Measurements from ENCODE around the gene UBE3D. TPM values are rescaled to one million over a fixed set of nuclear protein-coding genes. Genes with fewer than 3 reads are reported as not detected.

The UBE3D gene
- total RNA-seq, 3 donors from 2014 or later (not counting 1 experiment from before 2014, with no cell fraction given) = 6.6 to 7.9 (median 7.2) TPM

DNA sequence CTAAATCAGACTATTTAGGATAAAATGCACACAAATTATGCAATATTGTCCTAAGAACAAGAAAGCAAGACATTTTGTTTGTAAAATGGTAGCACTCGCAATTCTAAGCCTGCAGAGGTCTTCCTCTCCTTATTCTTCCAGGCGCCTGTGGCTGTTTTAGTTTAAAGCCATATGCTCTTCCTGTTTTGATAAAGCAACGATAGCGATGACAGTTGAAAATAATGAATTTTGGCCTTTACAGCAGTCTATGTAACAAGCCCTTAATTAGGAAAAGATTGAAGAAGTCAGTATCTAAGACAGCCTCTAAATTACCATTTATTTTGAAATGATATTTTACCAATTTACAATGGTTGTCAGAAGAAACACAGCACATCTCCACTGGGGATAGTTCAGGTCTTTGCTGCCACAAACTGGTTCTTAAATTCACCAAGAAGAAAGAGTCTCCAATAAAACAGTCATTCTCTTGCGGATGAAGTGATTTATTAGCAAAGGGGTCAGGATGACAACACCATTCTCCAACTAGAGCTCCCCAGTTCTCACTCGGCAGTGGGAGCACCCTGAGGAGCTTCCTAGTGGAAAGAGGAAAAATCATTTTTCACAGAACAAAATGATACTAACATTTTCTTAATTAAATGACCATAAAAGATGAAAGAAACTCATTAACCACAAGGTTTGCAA is 21.4 kb downstream of the UBE3D start:
- Mint-ChIP-seq H3K4me1 (no peaks in the 10 kb centered on the region), H3K36me3 (no peaks in the 10 kb centered on the region), H3K27me3 (ENCODE audit: low read depth in 2 of 2) (no peaks in the 10 kb centered on the region), H3K4me3 (no peak overlapping the region), H3K9me3 (no peaks in the 10 kb centered on the region), H3K27ac (no peak overlapping the region)
- TF ChIP-seq, protein P1, sequence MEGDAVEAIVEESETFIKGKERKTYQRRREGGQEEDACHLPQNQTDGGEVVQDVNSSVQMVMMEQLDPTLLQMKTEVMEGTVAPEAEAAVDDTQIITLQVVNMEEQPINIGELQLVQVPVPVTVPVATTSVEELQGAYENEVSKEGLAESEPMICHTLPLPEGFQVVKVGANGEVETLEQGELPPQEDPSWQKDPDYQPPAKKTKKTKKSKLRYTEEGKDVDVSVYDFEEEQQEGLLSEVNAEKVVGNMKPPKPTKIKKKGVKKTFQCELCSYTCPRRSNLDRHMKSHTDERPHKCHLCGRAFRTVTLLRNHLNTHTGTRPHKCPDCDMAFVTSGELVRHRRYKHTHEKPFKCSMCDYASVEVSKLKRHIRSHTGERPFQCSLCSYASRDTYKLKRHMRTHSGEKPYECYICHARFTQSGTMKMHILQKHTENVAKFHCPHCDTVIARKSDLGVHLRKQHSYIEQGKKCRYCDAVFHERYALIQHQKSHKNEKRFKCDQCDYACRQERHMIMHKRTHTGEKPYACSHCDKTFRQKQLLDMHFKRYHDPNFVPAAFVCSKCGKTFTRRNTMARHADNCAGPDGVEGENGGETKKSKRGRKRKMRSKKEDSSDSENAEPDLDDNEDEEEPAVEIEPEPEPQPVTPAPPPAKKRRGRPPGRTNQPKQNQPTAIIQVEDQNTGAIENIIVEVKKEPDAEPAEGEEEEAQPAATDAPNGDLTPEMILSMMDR (IDR thresholded peaks at IDR 0.05) = no peak
- ATAC-seq (no peak), DNase-seq (no peak)
- H3K36me3 ChIP-seq (ENCODE audit: control insufficient read depth, insufficient read depth, low read length) = no peaks in the 10 kb centered on the region
- no peaks in the 10 kb centered on the region for H3K9me3 ChIP-seq (ENCODE audit: control insufficient read depth, insufficient read depth, low read length)
- intact Hi-C loops (cut with micrococcal nuclease) = no loop called here
- no peak overlapping the region for H3K27ac ChIP-seq (ENCODE audit: low read length)
- H3K4me1 ChIP-seq (ENCODE audit: control insufficient read depth, insufficient read depth, low read length) = no peaks in the 10 kb centered on the region
- whole genome bisulfite sequencing (ENCODE audit: insufficient coverage) = 94% methylated on average over 5 of the region's 6 CpGs
- H3K4me3 ChIP-seq (ENCODE audit: low read length) = no peak overlapping the region
- H3K27me3 ChIP-seq (ENCODE audit: control insufficient read depth, insufficient read depth, low read length) = no peaks in the 10 kb centered on the region

DNA sequence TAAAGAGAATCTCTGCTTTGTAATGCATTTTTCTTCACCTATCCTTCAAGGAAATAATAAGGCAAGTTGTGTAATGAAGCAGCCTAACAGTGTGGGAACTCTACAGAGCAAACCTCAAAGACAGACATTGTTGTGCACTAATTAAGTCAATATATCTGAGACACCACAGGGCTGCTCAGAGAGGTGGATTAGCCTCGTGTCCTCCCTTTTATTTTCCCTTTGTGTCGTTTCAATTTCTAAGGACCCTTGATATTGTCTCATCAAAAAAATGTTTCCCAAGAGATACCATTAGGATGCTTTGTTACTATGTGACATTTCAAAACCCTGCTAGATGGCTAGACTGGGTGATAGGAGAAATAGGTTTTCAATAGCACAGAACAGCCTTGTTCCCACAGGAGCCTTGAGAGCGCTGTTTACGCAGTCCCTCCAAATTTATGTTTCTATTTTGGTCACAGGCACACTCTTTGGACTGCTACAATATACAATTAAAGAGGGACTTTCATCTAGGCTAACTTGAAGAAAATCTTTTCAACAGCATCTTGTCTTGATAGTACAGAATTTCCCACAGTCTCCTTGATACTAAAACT is 23.1 kb downstream of the UBE3D start:
- H3K27ac ChIP-seq (ENCODE audit: low read length) = no peak overlapping the region
- no peak for DNase-seq
- no peak for ATAC-seq
- intact Hi-C loops (cut with micrococcal nuclease) = no loop called here
- Mint-ChIP-seq H3K36me3 (no peaks in the 10 kb centered on the region), H3K27me3 (ENCODE audit: low read depth in 2 of 2) (no peaks in the 10 kb centered on the region), H3K4me1 (no peaks in the 10 kb centered on the region), H3K9me3 (no peaks in the 10 kb centered on the region), H3K4me3 (no peak overlapping the region), H3K27ac (no peak overlapping the region)
- H3K4me3 ChIP-seq (ENCODE audit: low read length) = no peak overlapping the region
- no peaks in the 10 kb centered on the region for H3K4me1 ChIP-seq (ENCODE audit: control insufficient read depth, insufficient read depth, low read length)
- H3K36me3 ChIP-seq (ENCODE audit: control insufficient read depth, insufficient read depth, low read length) = no peaks in the 10 kb centered on the region
- no peaks in the 10 kb centered on the region for H3K9me3 ChIP-seq (ENCODE audit: control insufficient read depth, insufficient read depth, low read length)
- 96% methylated on average over 4 of the region's 4 CpGs for WGBS (ENCODE audit: insufficient coverage)
- H3K27me3 ChIP-seq (ENCODE audit: control insufficient read depth, insufficient read depth, low read length) = no peaks in the 10 kb centered on the region
- TF ChIP-seq, protein P1 (IDR thresholded peaks at IDR 0.05) = no peak

DNA sequence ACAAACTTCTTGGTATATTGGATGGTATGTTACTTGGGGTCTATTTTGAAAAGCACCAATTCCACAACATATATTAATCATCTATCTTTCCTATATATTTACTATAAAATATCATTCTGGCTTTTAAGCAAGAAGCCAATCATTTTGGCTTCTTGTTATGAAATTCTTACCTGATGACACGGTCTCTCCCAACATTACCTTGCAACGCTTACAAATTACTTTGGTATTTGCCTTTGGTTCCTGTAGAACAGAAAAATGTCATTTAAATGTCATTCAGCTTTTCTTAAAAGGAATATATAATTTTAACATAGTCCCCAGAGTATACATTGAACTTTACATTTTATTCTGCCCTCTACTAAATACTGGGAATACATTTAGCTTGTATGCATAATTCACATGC is 27.4 kb downstream of the UBE3D start:
- H3K9me3 ChIP-seq (ENCODE audit: control insufficient read depth, insufficient read depth, low read length) = no peaks in the 10 kb centered on the region
- Mint-ChIP-seq H3K4me1 (no peaks in the 10 kb centered on the region), H3K4me3 (no peak overlapping the region), H3K9me3 (no peaks in the 10 kb centered on the region), H3K27ac (no peak overlapping the region), H3K27me3 (ENCODE audit: low read depth in 2 of 2) (no peaks in the 10 kb centered on the region), H3K36me3 (peaks cover 7% of the 10 kb centered on the region)
- no peaks in the 10 kb centered on the region for H3K36me3 ChIP-seq (ENCODE audit: control insufficient read depth, insufficient read depth, low read length)
- no peaks in the 10 kb centered on the region for H3K27me3 ChIP-seq (ENCODE audit: control insufficient read depth, insufficient read depth, low read length)
- intact Hi-C loops (cut with micrococcal nuclease) = no loop called here
- 100% methylated on average over 2 of the region's 2 CpGs for WGBS (ENCODE audit: insufficient coverage)
- no peaks in the 10 kb centered on the region for H3K4me1 ChIP-seq (ENCODE audit: control insufficient read depth, insufficient read depth, low read length)
- no peak for ATAC-seq
- TF ChIP-seq, protein P1 (IDR thresholded peaks at IDR 0.05) = no peak
- DNase-seq = no peak
- no peak overlapping the region for H3K27ac ChIP-seq (ENCODE audit: low read length)
- no peak overlapping the region for H3K4me3 ChIP-seq (ENCODE audit: low read length)

DNA sequence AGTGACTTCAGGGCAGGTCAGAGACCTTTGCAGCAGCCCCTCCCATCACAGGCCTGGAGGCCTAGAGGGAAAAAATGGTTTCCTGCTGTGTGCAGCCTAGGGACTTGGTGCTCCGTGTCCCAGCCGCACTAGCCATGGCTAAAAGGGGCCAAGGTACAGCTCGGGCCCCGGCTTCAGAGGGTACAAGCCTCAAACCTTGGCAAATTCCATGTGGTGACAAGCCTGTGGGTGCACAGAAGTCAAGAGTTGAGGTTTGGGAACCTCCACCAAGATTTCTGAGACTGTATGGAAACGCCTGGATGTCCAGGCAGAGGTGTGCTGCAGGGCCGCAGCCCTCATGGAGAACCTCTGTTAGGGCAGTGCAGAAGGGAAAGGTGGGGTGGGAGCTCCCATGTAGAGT is 34.0 kb downstream of the UBE3D start:
- Histone ChIP-seq H3K27ac (ENCODE audit: low read length) (no peak overlapping the region), H3K4me3 (ENCODE audit: low read length) (no peak overlapping the region), H3K9me3 (ENCODE audit: control insufficient read depth, insufficient read depth, low read length) (peaks cover 11% of the 10 kb centered on the region), H3K36me3 (ENCODE audit: control insufficient read depth, insufficient read depth, low read length) (no peaks in the 10 kb centered on the region), H3K27me3 (ENCODE audit: control insufficient read depth, insufficient read depth, low read length) (no peaks in the 10 kb centered on the region), H3K4me1 (ENCODE audit: control insufficient read depth, insufficient read depth, low read length) (no peaks in the 10 kb centered on the region)
- peaks cover 13% of the 10 kb centered on the region for H3K36me3 Mint-ChIP-seq
- TF ChIP-seq, protein P1 (IDR thresholded peaks at IDR 0.05) = no peak
- 95% methylated on average over 6 of the region's 6 CpGs for WGBS (ENCODE audit: insufficient coverage)
- H3K27me3 Mint-ChIP-seq (ENCODE audit: low read depth in 2 of 2) = no peaks in the 10 kb centered on the region
- no peaks in the 10 kb centered on the region for H3K4me1 Mint-ChIP-seq
- H3K4me3 Mint-ChIP-seq = no peak overlapping the region
- H3K27ac Mint-ChIP-seq = no peak overlapping the region
- no peak for ATAC-seq
- DNase-seq = no peak
- H3K9me3 Mint-ChIP-seq = no peaks in the 10 kb centered on the region
- intact Hi-C loops (cut with micrococcal nuclease) = no loop called here
